Measurements from ENCODE around the gene ADAMTS2. TPM values are rescaled to one million over a fixed set of nuclear protein-coding genes. Genes with fewer than 3 reads are reported as not detected.
"Not testable (repeated sequence)": the region's sequence is repeated elsewhere in the genome, so short reads cannot be mapped to it uniquely, and the experiment has no call there.

The ADAMTS2 gene
- total and polyA plus RNA-seq, 4 donors: 12.5 to 27.1 (median 19.7) TPM

DNA sequence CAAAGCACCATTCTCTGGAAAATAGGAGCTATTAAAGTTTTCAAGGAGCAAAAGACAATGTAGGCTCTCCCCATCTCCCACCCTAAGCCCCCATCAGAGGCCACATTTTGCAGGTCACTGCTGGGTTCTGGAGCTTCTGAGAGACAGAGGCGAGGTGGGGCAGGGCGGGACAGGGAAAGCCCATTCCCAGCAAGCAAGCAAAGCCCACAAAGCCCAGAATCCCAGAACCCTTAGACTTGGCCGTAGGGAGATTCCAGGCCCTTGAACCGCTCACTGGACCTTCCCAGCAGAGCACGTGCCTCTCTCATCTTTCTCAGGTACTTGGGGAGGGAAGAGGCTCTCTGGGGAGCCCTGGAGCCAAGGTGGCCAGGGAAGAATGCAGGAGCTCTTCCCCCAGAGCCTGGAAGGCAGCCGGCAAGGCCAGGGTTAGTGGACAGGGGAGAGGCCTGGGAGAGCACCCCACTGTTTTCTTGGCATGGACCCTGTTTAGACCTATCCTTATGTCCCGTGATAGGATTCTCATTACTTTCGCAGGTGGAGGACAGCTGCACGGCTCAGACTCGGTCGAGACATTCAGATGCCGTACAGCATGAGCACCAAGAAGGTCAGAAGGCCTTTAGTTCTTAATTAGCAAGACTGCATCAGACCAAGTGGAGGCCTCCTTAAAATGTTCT is 232.7 kb downstream of the ADAMTS2 start:
- Histone ChIP-seq H3K4me3 (ENCODE audit: low read depth, low read length) (no peak overlapping the region), H3K36me3 (ENCODE audit: control insufficient read depth, insufficient read depth, low read length) (peaks cover 4% of the 10 kb centered on the region), H3K9me3 (ENCODE audit: control insufficient read depth, insufficient read depth, low read length) (peaks cover 5% of the 10 kb centered on the region), H3K27me3 (ENCODE audit: control insufficient read depth, insufficient read depth, low read length) (no peaks in the 10 kb centered on the region), H3K4me1 (ENCODE audit: control insufficient read depth, insufficient read depth, low read length) (no peaks in the 10 kb centered on the region), H3K27ac (ENCODE audit: low read depth, low read length) (no peak overlapping the region)
- no peak for DNase-seq (ENCODE audit: low read depth in 4 of 6, low spot score in 6 of 6)
- WGBS (ENCODE audit: insufficient coverage): 92% methylated on average over 11 of the region's 12 CpGs

DNA sequence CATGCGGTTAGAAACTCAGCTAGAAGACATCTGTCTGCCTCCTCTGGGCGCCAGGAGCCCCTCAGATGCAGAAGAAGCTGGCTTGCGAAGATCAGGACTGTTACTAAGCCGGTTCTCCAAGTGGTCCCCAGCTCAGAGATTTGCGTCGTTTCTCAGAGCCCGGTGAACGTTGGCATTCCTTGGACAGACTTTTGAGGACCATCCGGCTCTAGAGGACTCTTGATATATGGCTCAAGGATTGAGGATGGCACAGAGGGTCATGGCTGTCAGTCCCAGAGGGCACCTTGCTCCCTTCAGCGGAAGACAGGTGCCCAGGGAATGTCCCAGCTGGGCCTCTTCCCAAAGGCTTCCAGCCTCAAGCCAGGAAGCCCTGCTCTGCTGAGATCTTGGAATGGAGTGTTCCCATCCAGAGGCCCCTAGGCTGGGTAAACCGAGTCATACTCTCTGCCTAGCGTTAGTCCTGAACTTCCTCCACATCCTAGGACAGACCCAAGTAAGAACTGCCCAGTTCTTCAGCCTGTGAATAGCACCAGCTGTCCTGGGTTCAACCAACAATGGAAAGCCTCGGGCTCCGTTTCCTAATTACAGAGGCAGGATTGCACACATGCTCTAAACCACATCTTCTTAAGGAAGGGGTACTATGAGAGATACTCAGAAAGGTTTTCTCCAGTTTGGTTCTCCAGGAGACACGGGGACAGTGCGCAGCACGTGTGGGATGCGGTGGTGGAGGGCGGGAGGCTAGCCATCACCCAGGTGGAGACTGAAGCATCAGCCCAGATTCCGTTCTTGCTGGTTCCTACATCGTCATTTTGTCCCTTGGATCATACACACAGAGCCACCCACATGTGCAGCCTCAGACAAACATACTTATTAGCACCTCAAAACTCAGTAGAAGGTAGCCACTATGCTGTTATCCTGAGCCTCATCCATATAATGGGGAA is 233.7 kb downstream of the ADAMTS2 start:
- peaks cover 5% of the 10 kb centered on the region for H3K9me3 ChIP-seq (ENCODE audit: control insufficient read depth, insufficient read depth, low read length)
- no peaks in the 10 kb centered on the region for H3K27me3 ChIP-seq (ENCODE audit: control insufficient read depth, insufficient read depth, low read length)
- WGBS (ENCODE audit: insufficient coverage): 88% methylated on average over 21 of the region's 21 CpGs

DNA sequence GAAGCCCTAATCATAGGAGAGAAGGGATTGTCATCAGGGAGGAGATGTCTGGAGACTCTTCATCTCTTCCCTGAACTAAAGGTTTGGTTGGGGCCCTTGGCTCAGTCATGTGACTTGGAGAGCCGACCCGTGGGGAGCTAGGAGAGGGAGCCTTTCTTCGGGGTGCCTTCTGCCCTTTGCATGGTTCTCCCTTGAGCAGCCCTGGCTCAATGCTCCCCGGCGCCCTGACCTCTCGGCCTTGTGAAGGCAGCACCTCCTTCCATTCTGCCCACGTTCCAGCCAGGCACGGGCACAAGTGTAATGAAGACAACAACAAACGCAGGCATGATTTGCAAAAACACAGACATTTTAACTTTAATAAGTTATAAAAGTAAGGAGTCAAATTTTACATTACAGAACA is 234.7 kb downstream of the ADAMTS2 start:
- Histone ChIP-seq H3K27ac (ENCODE audit: low read depth, low read length) (no peak overlapping the region), H3K27me3 (ENCODE audit: control insufficient read depth, insufficient read depth, low read length) (no peaks in the 10 kb centered on the region), H3K4me3 (ENCODE audit: low read depth, low read length) (no peak overlapping the region), H3K4me1 (ENCODE audit: control insufficient read depth, insufficient read depth, low read length) (no peaks in the 10 kb centered on the region), H3K36me3 (ENCODE audit: control insufficient read depth, insufficient read depth, low read length) (peaks cover 4% of the 10 kb centered on the region), H3K9me3 (ENCODE audit: control insufficient read depth, insufficient read depth, low read length) (peaks cover 5% of the 10 kb centered on the region)
- DNase-seq (ENCODE audit: low read depth in 4 of 6, low spot score in 6 of 6): no peak
- 89% methylated on average over 6 of the region's 9 CpGs for WGBS (ENCODE audit: insufficient coverage)

More for the DNA sequence above, 233.7 kb downstream of the ADAMTS2 start:
- no peak for DNase-seq (ENCODE audit: low read depth in 4 of 6, low spot score in 6 of 6)
- no peak overlapping the region for H3K4me3 ChIP-seq (ENCODE audit: low read depth, low read length)
- no peaks in the 10 kb centered on the region for H3K4me1 ChIP-seq (ENCODE audit: control insufficient read depth, insufficient read depth, low read length)
- H3K27ac ChIP-seq (ENCODE audit: low read depth, low read length): no peak overlapping the region
- peaks cover 4% of the 10 kb centered on the region for H3K36me3 ChIP-seq (ENCODE audit: control insufficient read depth, insufficient read depth, low read length)

DNA sequence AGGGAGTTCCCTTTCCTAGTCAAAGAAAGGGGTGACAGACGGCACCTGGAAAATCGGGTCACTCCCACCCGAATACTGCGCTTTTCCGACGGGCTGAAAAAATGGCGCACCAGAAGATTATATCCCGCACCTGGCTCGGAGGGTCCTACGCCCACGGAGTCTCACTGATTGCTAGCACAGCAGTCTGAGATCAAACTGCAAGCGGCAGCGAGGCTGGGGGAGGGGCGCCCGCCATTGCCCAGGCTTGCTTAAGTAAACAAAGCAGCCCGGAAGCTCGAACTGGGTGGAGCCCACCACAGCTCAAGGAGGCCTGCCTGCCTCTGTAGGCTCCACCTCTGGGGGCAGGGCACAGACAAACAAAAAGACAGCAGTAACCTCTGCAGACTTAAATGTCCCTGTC is 244.0 kb downstream of the ADAMTS2 start:
- H3K27ac ChIP-seq (ENCODE audit: low read depth, low read length); H3K36me3 ChIP-seq (ENCODE audit: control insufficient read depth, insufficient read depth, low read length); H3K4me3 ChIP-seq (ENCODE audit: low read depth, low read length); H3K27me3 ChIP-seq (ENCODE audit: control insufficient read depth, insufficient read depth, low read length); DNase-seq (ENCODE audit: low read depth in 4 of 6, low spot score in 6 of 6); H3K4me1 ChIP-seq (ENCODE audit: control insufficient read depth, insufficient read depth, low read length): not testable (repeated sequence)
- peaks cover 28% of the 10 kb centered on the region for H3K9me3 ChIP-seq (ENCODE audit: control insufficient read depth, insufficient read depth, low read length)
- 89% methylated on average over 5 of the region's 17 CpGs for WGBS (ENCODE audit: insufficient coverage)

DNA sequence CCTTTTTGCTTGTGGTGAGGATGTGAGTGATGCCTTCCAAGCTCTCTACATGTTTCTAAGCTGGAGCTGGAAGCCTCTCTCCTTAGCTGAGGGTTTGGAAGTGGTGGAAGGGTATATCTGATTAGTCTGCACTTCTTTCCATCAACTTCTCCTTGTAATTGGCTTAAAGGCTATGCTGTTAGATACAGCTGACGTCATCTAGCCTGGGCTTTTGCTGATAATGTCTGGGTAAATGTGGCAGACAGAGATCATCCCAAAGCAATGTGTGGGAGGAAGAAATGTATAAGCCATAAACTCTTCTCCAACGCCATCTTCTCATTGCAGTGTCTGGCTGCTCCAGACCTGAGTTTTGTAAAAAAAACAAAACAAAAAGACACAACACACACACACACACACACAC is 255.8 kb downstream of the ADAMTS2 start:
- Histone ChIP-seq H3K4me1 (ENCODE audit: control insufficient read depth, insufficient read depth, low read length) (no peaks in the 10 kb centered on the region), H3K27ac (ENCODE audit: low read depth, low read length) (no peak overlapping the region), H3K27me3 (ENCODE audit: control insufficient read depth, insufficient read depth, low read length) (no peaks in the 10 kb centered on the region), H3K9me3 (ENCODE audit: control insufficient read depth, insufficient read depth, low read length) (peaks cover 28% of the 10 kb centered on the region), H3K36me3 (ENCODE audit: control insufficient read depth, insufficient read depth, low read length) (no peaks in the 10 kb centered on the region), H3K4me3 (ENCODE audit: low read depth, low read length) (no peak overlapping the region)
- 100% methylated on average over 1 of the region's 2 CpGs for WGBS (ENCODE audit: insufficient coverage)
- DNase-seq (ENCODE audit: low read depth in 4 of 6, low spot score in 6 of 6): no peak

DNA sequence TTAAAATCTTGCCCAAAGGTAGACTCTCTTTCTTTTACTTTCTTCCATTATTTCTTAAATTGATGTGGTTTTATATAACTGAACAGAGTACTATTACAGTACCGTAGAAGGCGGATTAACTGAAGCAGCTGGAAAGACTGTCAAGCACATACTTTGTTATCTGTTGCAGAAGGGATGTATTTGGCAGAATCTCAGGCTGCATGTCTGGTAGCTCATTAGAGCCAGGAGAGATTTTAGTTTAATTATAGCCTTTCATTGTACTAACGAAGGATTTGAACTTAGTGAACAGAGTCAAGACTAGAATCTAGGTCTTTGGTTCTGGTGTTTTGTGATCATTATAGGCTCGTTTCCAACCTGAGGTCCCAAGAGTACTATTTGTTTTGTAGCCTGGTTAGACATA is 264.5 kb downstream of the ADAMTS2 start:
- Histone ChIP-seq H3K4me1 (ENCODE audit: control insufficient read depth, insufficient read depth, low read length) (no peaks in the 10 kb centered on the region), H3K9me3 (ENCODE audit: control insufficient read depth, insufficient read depth, low read length) (peaks cover 57% of the 10 kb centered on the region), H3K36me3 (ENCODE audit: control insufficient read depth, insufficient read depth, low read length) (peaks cover 36% of the 10 kb centered on the region), H3K4me3 (ENCODE audit: low read depth, low read length) (no peak overlapping the region), H3K27me3 (ENCODE audit: control insufficient read depth, insufficient read depth, low read length) (no peaks in the 10 kb centered on the region), H3K27ac (ENCODE audit: low read depth, low read length) (no peak overlapping the region)
- WGBS (ENCODE audit: insufficient coverage): 100% methylated on average over 2 of the region's 4 CpGs
- no peak for DNase-seq (ENCODE audit: low read depth in 4 of 6, low spot score in 6 of 6)

DNA sequence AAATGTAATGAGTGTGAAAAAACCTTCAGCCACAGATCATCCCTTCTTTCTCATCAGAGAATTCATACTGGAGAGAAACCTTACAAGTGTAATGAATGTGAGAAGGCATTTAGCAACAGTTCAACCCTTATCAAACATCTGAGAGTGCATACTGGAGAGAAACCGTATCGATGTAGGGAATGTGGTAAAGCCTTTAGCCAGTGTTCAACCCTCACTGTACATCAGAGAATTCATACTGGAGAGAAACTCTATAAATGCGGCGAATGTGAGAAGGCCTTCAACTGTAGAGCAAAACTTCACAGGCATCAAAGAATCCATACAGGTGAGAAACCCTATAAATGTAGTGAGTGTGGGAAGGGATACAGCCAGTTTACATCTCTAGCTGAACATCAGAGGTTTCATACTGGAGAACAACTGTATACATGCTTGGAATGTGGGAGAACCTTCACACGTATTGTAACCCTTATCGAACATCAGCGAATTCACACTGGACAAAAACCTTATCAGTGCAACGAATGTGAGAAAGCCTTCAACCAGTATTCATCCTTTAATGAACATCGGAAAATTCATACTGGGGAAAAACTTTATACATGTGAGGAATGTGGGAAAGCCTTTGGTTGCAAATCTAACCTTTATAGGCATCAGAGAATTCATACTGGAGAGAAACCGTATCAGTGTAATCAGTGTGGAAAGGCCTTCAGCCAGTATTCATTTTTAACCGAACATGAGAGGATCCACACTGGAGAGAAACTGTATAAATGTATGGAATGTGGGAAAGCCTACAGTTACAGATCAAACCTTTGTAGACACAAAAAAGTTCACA is 265.9 kb downstream of the ADAMTS2 start:
- Histone ChIP-seq H3K36me3 (ENCODE audit: control insufficient read depth, insufficient read depth, low read length) (peaks cover 37% of the 10 kb centered on the region), H3K4me1 (ENCODE audit: control insufficient read depth, insufficient read depth, low read length) (no peaks in the 10 kb centered on the region), H3K4me3 (ENCODE audit: low read depth, low read length) (no peak overlapping the region), H3K27me3 (ENCODE audit: control insufficient read depth, insufficient read depth, low read length) (no peaks in the 10 kb centered on the region), H3K9me3 (ENCODE audit: control insufficient read depth, insufficient read depth, low read length) (peaks cover 55% of the 10 kb centered on the region), H3K27ac (ENCODE audit: low read depth, low read length) (no peak overlapping the region)
- no CpG with 5 or more reads among the region's 11 CpGs for WGBS (ENCODE audit: insufficient coverage)
- no peak for DNase-seq (ENCODE audit: low read depth in 4 of 6, low spot score in 6 of 6)

DNA sequence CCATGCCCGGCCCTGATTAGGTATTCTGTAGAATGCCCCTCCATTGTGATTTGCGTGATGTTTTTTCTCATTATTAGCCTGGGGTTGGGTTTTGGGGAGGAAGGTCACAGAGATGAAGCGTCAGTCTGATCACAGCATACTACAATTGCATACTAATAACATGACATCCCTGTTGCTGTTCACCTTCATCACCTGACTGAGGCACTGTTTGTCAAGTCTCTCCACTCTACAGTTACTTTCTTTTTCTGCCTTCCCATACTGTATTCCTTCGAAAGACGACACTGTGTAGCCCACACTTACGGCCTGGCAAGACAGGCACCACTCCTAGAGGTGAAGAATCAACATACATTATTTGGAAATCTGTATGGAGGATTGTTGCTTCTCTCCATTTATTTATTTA is 279.6 kb downstream of the ADAMTS2 start:
- no peak overlapping the region for H3K27ac ChIP-seq (ENCODE audit: low read depth, low read length)
- H3K9me3 ChIP-seq (ENCODE audit: control insufficient read depth, insufficient read depth, low read length): peaks cover 15% of the 10 kb centered on the region
- no peak overlapping the region for H3K4me3 ChIP-seq (ENCODE audit: low read depth, low read length)
- no peak for DNase-seq (ENCODE audit: low read depth in 4 of 6, low spot score in 6 of 6)
- 80% methylated on average over 1 of the region's 6 CpGs for WGBS (ENCODE audit: insufficient coverage)
- H3K36me3 ChIP-seq (ENCODE audit: control insufficient read depth, insufficient read depth, low read length): peaks cover 47% of the 10 kb centered on the region
- H3K27me3 ChIP-seq (ENCODE audit: control insufficient read depth, insufficient read depth, low read length): no peaks in the 10 kb centered on the region
- peaks cover 9% of the 10 kb centered on the region for H3K4me1 ChIP-seq (ENCODE audit: control insufficient read depth, insufficient read depth, low read length)

DNA sequence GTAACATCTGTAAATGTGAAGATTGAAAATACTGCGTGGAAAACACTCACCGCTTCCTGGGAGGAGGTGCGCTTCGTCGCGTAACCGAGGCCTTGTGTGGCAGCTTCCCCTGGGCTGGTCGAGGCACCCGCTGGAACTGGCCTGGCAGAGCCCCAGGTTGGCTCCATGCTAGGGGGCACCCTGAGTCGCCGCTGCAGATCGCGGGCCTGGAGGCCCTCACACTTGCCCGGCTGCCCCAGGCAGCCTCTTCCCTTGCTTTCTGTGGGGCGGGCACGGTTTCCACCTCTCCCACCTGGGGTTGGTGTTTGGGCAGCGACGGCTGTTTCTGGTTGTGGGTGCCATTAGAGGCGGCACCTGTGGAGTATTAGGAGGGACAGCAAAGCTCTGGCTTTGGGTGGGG is 284.2 kb downstream of the ADAMTS2 start:
- peaks cover 11% of the 10 kb centered on the region for H3K4me1 ChIP-seq (ENCODE audit: control insufficient read depth, insufficient read depth, low read length)
- no peak for DNase-seq (ENCODE audit: low read depth in 4 of 6, low spot score in 6 of 6)
- WGBS (ENCODE audit: insufficient coverage): 81% methylated on average over 16 of the region's 19 CpGs
- no peak overlapping the region for H3K27ac ChIP-seq (ENCODE audit: low read depth, low read length)
- no peaks in the 10 kb centered on the region for H3K27me3 ChIP-seq (ENCODE audit: control insufficient read depth, insufficient read depth, low read length)
- peak overlapping the region; percentile 76 for H3K4me3 ChIP-seq (ENCODE audit: low read depth, low read length)
- peaks cover 1% of the 10 kb centered on the region for H3K9me3 ChIP-seq (ENCODE audit: control insufficient read depth, insufficient read depth, low read length)
- H3K36me3 ChIP-seq (ENCODE audit: control insufficient read depth, insufficient read depth, low read length): peaks cover 34% of the 10 kb centered on the region

Data from spinal cord (tissue), 10 donors.